HepG2 (cell line): ENCODE results near the gene PCYT2. TPM values are rescaled to one million over a fixed set of nuclear protein-coding genes. Genes with fewer than 3 reads are reported as not detected.

Source experiments
- BRCA1 ChIP-seq: sonication (generic); formaldehyde crosslinking; IDR thresholded peaks from 2 replicates; pipeline ENCODE4 v1.4.0; 2020; ENCODE audit warnings: missing genetic modification reagents
- GABPA ChIP-seq, 2 experiments: IDR thresholded peaks; 2 replicates each; pipeline ENCODE4 v1.6.1; 2011 to 2016; ENCODE audit warnings: low read depth in 2 of 2, low read length in 1 of 2, missing biosample characterization in 1 of 2, missing genetic modification characterization in 1 of 2
- HIVEP1 ChIP-seq: sonication (generic); formaldehyde crosslinking; IDR thresholded peaks from 2 replicates; pipeline ENCODE4 v1.4.0; 2020; ENCODE audit warnings: mild to moderate bottlenecking, missing genetic modification reagents
- NKX3-1 ChIP-seq: sonication (generic); formaldehyde crosslinking; IDR thresholded peaks from 2 replicates; pipeline ENCODE4 v1.5.0; 2020; ENCODE audit warnings: missing genetic modification reagents
- NR2F1 ChIP-seq, 2 experiments: fragments of 450-650 bp in 1 of 2; formaldehyde crosslinking in 1 of 2; IDR thresholded peaks; 2 replicates each; pipeline versions ENCODE4 v1.5.0 to v1.6.1; 2016 to 2020; ENCODE audit warnings: mild to moderate bottlenecking in 1 of 2, missing compliant biosample characterization in 1 of 2, missing genetic modification reagents in 1 of 2, moderate library complexity in 1 of 2
- POLR2A ChIP-seq, 2 experiments: IDR thresholded peaks; 2 replicates each; pipeline ENCODE4 v1.6.1; 2011; ENCODE audit warnings: low read depth in 2 of 2, low read length in 2 of 2, mild to moderate bottlenecking in 1 of 2, moderate library complexity in 1 of 2; ENCODE audit not compliant: insufficient read depth in 1 of 2
- RBAK ChIP-seq: sonication (generic); formaldehyde crosslinking; IDR thresholded peaks from 2 replicates; pipeline ENCODE4 v1.5.1; 2020; ENCODE audit warnings: mild to moderate bottlenecking, missing genetic modification reagents
- RFX3 ChIP-seq: IDR thresholded peaks from 2 replicates; pipeline ENCODE4 v1.6.1; 2016; ENCODE audit warnings: missing biosample characterization, missing genetic modification reagents
- SIN3B ChIP-seq: fragments of 150-350 bp; IDR thresholded peaks from 2 replicates; pipeline ENCODE4 v1.6.1; 2014; ENCODE audit warnings: low read length
- SUZ12 ChIP-seq: fragments of 150-350 bp; IDR thresholded peaks from 2 replicates; pipeline ENCODE4 v1.6.1; 2014; ENCODE audit warnings: low read depth, low read length
- ZNF260 ChIP-seq: sonication (generic); formaldehyde crosslinking; IDR thresholded peaks from 2 replicates; pipeline ENCODE4 v1.4.0; 2020; ENCODE audit warnings: missing genetic modification reagents, low read depth, mild to moderate bottlenecking, borderline replicate concordance
- ZNF44 ChIP-seq: sonication (generic); formaldehyde crosslinking; IDR thresholded peaks from 2 replicates; pipeline ENCODE4 v1.5.1; 2020; ENCODE audit warnings: mild to moderate bottlenecking, missing genetic modification reagents
- ZNF510 ChIP-seq: sonication (generic); formaldehyde crosslinking; IDR thresholded peaks from 2 replicates; pipeline ENCODE4 v1.4.0; 2020; ENCODE audit warnings: low read depth, mild to moderate bottlenecking, missing genetic modification reagents
- ZNF563 ChIP-seq: sonication (generic); formaldehyde crosslinking; IDR thresholded peaks from 2 replicates; pipeline ENCODE4 v1.8.0; 2022; ENCODE audit warnings: mild to moderate bottlenecking, moderate library complexity, missing genetic modification reagents
- ZNF746 ChIP-seq: sonication (generic); formaldehyde crosslinking; IDR thresholded peaks from 2 replicates; pipeline ENCODE4 v1.8.0; 2022; ENCODE audit warnings: mild to moderate bottlenecking, missing genetic modification reagents
- polyA plus RNA-seq, 8 experiments: library from polyadenylated mRNA; depleted of rRNA in 3 of 8; stranded (reverse) in 7 of 8; unstranded in 1 of 8; fragments of >200 nt; fragmentation: Illumina TruSeq in 4 of 8; extraction: Trizol in 4 of 8; gene quantifications; 2 replicates each; pipeline versions ENCODE4 v1.2.1 to v1.2.3, GENCODE V29; 2011 to 2016; ENCODE audit warnings: low read depth in 4 of 8, missing spikeins in 1 of 8, mixed read lengths in 1 of 8; ENCODE audit not compliant: insufficient read depth in 1 of 8
- total RNA-seq, 5 experiments: library from RNA; depleted of rRNA; stranded (reverse); fragments of >200 nt; fragmentation: Illumina TruSeq; extraction: Trizol; gene quantifications; 2 replicates each; pipeline ENCODE4 v1.2.3, GENCODE V29; 2016; ENCODE audit warnings: low read depth in 1 of 5
- TF ChIP-seq, protein P1 (sequence below): sonication (generic); formaldehyde crosslinking; IDR thresholded peaks from 2 replicates; pipeline ENCODE4; 2020; ENCODE audit warnings: missing genetic modification reagents, mild to moderate bottlenecking, borderline replicate concordance
- TF ChIP-seq, protein P2 (sequence below): sonication (generic); formaldehyde crosslinking; IDR thresholded peaks from 2 replicates; pipeline ENCODE4 v1.4.0; 2020; ENCODE audit warnings: low read depth, mild to moderate bottlenecking, missing genetic modification reagents
- TF ChIP-seq, protein P3 (sequence below): sonication (generic); formaldehyde crosslinking; IDR thresholded peaks from 2 replicates; pipeline ENCODE4 v1.5.0; 2020; ENCODE audit warnings: mild to moderate bottlenecking, missing genetic modification reagents, borderline replicate concordance
- TF ChIP-seq, protein P4 (sequence below): sonication (generic); formaldehyde crosslinking; IDR thresholded peaks from 2 replicates; pipeline ENCODE4 v1.5.1; 2020; ENCODE audit warnings: mild to moderate bottlenecking, moderate library complexity, missing genetic modification reagents

PCYT2 gene
- total and polyA plus RNA-seq, 2 of the 13 experiments (the other 11 are each of a cell fraction or from before 2014, with no cell fraction given), result 147 to 297 TPM

DNA sequence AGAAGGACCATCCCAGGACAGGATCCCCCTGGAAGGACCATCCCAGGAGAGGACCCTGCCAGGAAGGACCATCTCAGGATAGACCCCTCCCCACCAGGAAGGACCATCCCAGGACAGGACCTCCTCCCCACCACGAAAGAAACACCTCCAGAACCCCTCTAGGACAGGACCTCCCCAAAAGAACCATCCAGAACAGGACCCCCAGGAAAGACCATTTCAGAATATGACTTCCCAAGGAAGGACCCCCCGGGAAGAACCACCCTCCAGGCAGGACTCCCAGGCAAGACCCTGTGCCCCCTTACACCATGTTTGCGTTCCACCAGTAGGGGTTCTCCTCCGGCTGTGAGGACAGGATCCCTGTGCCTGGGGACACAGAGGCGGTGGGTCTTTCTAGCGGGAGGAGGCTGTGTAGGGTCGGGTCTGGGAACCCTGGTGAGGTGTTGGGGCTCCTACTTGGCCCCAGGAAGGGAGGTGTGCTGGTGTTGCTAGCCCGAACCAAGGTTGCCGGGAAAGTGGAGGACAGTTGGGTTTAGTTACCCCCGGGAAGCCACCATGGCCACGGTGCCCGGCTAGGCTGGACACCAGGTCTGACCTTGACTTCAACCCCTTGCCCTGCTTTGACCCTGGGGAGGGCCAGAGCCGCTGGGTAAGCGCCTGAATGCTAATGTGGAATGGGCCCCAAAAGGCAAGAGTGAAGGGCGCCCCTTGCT is 47.6 kb upstream of the PCYT2 start (continued):
- TF ChIP-seq, protein P1, sequence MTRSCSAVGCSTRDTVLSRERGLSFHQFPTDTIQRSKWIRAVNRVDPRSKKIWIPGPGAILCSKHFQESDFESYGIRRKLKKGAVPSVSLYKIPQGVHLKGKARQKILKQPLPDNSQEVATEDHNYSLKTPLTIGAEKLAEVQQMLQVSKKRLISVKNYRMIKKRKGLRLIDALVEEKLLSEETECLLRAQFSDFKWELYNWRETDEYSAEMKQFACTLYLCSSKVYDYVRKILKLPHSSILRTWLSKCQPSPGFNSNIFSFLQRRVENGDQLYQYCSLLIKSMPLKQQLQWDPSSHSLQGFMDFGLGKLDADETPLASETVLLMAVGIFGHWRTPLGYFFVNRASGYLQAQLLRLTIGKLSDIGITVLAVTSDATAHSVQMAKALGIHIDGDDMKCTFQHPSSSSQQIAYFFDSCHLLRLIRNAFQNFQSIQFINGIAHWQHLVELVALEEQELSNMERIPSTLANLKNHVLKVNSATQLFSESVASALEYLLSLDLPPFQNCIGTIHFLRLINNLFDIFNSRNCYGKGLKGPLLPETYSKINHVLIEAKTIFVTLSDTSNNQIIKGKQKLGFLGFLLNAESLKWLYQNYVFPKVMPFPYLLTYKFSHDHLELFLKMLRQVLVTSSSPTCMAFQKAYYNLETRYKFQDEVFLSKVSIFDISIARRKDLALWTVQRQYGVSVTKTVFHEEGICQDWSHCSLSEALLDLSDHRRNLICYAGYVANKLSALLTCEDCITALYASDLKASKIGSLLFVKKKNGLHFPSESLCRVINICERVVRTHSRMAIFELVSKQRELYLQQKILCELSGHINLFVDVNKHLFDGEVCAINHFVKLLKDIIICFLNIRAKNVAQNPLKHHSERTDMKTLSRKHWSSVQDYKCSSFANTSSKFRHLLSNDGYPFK (CRISPR knock-in tag), result peak; percentile 67
- TF ChIP-seq GABPA (IDR thresholded peaks at IDR 0.05; ENCODE audit: low read depth, low read length), result no peak
- no peak for TF ChIP-seq GABPA (CRISPR knock-in tag; IDR thresholded peaks at IDR 0.05; ENCODE audit: low read depth)
- no peak for TF ChIP-seq BRCA1
- TF ChIP-seq, protein P2, sequence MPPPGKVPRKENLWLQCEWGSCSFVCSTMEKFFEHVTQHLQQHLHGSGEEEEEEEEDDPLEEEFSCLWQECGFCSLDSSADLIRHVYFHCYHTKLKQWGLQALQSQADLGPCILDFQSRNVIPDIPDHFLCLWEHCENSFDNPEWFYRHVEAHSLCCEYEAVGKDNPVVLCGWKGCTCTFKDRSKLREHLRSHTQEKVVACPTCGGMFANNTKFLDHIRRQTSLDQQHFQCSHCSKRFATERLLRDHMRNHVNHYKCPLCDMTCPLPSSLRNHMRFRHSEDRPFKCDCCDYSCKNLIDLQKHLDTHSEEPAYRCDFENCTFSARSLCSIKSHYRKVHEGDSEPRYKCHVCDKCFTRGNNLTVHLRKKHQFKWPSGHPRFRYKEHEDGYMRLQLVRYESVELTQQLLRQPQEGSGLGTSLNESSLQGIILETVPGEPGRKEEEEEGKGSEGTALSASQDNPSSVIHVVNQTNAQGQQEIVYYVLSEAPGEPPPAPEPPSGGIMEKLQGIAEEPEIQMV (CRISPR knock-in tag), result no peak
- TF ChIP-seq SUZ12, result no peak
- TF ChIP-seq, protein P3, sequence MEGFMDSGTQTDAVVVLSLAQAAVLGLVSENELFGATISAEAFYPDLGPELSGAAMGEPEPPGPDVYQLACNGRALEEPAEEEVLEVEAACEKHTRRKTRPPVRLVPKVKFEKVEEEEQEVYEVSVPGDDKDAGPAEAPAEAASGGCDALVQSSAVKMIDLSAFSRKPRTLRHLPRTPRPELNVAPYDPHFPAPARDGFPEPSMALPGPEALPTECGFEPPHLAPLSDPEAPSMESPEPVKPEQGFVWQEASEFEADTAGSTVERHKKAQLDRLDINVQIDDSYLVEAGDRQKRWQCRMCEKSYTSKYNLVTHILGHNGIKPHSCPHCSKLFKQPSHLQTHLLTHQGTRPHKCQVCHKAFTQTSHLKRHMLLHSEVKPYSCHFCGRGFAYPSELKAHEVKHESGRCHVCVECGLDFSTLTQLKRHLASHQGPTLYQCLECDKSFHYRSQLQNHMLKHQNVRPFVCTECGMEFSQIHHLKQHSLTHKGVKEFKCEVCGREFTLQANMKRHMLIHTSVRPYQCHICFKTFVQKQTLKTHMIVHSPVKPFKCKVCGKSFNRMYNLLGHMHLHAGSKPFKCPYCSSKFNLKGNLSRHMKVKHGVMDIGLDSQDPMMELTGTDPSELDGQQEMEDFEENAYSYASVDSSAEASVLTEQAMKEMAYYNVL (CRISPR knock-in tag), result no peak
- peak; percentile 64; the same call in 1 of the 2 replicates for TF ChIP-seq HIVEP1 (CRISPR knock-in tag)
- no peak for TF ChIP-seq ZNF510 (CRISPR knock-in tag)
- no peak for TF ChIP-seq ZNF260 (CRISPR knock-in tag)
- peak in 1 of 2 experiments; percentile 7; a peak in 1 of 4 replicates for TF ChIP-seq POLR2A (IDR thresholded peaks at IDR 0.05; ENCODE audit: insufficient read depth in 1 of 2, low read depth in 2 of 2, low read length in 2 of 2)
- no peak for TF ChIP-seq SIN3B
- no peak for TF ChIP-seq ZNF44 (CRISPR knock-in tag)
- no peak for TF ChIP-seq ZNF563
- no peak for TF ChIP-seq NKX3-1 (CRISPR knock-in tag)
- TF ChIP-seq RFX3 (CRISPR knock-in tag), result no peak
- TF ChIP-seq NR2F1 (CRISPR knock-in tag; IDR thresholded peaks at IDR 0.05), result 0 out of 4 replicates have a peak, but pooled peaks of 1 of the 2 experiments have one; percentile 5
- TF ChIP-seq RBAK (CRISPR knock-in tag), result no peak
- TF ChIP-seq, protein P4, sequence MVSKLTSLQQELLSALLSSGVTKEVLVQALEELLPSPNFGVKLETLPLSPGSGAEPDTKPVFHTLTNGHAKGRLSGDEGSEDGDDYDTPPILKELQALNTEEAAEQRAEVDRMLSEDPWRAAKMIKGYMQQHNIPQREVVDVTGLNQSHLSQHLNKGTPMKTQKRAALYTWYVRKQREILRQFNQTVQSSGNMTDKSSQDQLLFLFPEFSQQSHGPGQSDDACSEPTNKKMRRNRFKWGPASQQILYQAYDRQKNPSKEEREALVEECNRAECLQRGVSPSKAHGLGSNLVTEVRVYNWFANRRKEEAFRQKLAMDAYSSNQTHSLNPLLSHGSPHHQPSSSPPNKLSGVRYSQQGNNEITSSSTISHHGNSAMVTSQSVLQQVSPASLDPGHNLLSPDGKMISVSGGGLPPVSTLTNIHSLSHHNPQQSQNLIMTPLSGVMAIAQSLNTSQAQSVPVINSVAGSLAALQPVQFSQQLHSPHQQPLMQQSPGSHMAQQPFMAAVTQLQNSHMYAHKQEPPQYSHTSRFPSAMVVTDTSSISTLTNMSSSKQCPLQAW (CRISPR knock-in tag), result peak; percentile 70; the same call in 1 of the 2 replicates
- TF ChIP-seq ZNF746 (CRISPR knock-in tag), result peak; percentile 41; the same call in 1 of the 2 replicates
